IPS DF 4.7 (cell line): ENCODE measurements around the gene ZNF213.
"Not testable (repeated sequence)": the region's sequence is repeated elsewhere in the genome, so short reads cannot be mapped to it uniquely, and the experiment has no call there.

Experiments used
- DNase-seq: peaks from one replicate; pipeline ENCODE4 v3.0.0-alpha.2; 2013; ENCODE audit warnings: low spot score; ENCODE audit errors: extremely low read depth

Gene ZNF213

DNA sequence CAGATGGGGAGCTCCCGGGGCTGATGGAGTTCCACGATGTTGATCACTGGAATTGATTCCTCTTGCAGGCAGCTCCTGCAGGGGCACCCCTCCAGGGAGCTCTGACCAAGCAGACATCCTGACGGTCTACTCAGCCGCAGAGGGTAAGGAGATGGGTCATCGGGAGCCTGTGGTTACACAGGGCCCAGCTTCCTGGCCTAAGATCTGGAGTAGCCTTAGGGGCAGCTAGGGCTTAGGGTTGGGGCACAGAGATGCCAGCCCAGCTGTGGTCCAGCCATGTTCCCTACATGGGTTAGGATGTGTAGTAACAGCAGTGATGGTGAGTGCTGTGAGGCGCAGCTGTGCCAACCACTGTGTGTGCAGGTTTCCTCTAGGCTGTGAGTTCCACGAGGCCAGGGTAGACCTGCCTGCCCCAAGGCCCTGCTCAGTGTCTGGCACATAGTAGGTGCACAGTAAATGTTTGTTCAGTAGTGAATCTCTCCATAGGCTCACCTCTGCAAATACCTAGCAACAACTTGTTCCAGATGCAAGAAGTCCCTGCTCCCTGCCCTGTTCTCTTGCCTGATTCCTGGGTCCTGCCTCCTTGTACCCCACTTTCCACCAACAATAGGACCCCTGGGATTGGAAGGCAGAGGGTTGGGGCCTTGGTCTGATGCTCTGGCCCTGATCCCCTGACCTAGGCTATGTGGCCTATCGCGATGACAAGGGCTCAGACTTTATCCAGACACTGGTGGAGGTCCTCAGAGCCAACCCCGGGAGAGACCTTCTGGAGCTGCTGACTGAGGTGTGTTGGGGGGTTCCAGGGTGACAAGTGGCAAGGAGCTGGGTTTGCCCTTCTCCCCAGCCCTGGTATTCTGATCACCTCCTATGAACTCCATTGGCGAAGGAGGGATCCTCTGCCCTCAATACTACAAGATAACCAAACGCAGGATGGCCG is 13.7 kb downstream of the ZNF213 start:
- no peak for DNase-seq

DNA sequence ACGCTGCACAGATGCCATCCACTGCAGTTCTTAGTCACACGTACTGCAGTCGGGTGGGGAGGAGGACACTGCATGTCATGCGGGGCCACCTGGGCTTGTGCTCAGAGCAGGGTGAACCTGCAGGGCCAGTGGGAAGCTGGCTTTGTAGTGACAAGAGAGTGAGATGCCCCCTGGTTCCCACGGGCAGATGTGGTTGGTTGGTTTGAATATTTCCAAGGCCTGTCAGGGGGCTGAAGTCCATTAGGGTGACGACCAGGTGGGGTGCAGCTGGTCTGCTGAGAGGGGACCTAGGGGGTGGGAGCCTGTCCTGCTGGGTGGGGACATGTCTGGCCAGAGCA is 14.3 kb downstream of the ZNF213 start:
- DNase-seq = no peak

DNA sequence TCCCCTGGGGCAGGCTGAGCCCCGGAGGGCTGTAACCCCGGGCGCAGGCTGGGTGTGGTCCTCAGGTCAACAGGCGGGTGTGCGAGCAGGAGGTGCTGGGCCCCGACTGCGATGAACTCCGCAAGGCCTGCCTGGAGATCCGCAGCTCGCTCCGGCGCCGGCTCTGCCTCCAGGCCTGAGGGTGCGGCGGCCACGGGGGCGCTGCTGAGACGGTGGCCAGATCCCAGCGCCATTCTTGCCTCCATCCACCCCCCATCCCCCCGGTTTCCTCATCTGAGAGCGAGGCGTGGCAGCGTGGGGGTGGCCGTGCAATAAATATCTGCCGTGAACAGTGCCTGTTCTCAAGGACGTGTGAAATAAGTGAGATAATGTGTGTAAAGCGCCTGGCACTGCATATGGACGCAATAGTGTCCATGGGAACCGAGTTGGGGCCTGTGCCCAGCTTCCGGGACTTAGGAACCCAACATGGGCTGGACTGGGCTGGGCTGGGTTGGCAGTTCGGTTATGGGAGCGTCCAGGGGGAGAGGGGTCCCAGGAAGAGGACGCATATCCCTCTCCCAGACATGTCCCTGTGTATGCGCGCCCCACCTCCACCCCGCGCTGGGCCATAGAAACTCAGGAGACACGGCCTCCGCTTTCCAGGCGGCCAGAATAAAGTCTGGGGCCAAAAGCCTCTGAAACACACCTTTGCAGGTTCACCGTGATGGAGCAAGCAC is 15.0 kb downstream of the ZNF213 start:
- no peak for DNase-seq

DNA sequence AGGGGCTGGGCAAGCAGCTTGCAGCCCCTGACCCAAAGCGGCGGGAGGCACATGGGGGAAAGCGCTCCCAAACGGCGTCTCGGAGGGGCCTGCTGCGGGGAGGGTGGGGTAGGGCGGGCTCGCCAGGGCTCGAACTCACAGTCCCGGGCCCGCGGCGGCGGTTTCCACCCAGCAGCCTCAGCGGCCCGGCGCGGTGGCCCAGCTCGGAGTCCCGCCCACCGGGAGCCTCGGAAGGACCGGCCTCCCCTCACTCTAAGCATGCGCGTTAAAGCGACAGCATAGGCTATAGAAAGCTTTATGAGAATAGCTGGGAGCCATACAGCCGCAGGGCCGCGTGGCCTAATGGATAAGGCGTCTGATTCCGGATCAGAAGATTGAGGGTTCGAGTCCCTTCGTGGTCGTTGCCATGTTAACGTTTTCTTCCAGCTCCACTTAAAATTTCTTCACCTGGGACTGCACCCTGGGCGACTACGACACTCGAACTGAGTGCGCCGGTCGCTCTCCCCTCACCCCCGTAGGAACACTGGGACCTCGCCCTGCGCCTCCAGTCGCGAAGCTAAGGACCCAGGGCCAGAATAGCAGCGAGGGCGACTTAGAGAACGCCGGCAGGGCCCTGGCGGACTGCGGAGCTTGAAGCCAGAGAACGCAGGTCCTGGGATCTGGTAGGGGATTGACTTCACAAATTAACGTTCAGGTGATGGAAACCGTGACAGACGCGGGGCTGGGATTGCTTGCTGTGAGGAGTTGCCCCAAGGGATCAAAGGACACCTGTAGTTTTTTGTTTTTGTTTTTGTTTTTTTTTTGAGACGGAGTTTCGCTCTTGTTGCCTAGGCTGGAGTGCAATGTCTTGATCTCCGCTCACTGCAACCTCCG is 15.8 kb downstream of the ZNF213 start:
- no peak for DNase-seq

DNA sequence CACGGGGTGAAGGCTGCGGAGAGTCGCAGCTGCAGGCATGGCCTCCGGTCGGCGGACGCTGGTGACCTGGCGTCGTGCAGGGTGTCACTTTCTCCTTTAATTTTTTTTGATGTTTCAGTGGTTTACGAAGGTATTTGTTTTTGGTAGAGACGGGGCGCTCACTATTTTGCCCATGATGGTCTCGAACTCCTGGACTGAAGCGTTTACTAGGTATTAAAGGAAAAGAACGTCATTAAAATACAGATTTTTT is 17.1 kb downstream of the ZNF213 start:
- no peak for DNase-seq

DNA sequence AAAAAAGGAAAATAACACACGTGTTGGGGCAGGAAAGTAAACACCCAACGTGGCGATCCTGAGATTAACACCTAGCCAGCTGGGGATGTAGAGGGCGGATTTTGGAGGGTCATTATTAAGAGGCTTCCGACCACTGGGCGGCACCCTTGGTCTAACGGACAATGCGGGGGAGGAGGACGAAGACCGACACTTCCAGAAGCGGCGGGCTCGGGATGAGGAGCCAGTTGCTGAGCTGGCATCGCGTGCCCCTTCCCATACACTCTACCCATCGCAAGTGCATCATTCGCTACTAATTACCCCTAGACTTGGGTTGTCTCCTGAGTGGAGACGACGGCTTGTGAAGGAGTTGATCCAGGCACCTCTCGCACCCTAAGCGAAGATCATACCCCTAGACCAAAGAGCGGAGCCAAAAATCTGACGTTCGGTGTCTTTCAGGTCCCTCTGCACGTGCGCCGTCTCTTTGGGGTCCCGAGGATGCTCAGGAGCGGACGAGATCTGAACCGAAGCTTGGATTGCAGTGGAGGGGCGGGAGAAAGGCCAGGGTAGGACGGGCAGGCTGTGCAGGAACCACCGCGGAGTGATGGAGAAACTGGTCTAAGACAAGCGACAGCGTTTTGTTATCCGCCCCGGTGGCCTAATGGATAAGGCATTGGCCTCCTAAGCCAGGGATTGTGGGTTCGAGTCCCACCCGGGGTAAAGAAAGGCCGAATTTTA is 17.6 kb downstream of the ZNF213 start:
- no peak for DNase-seq

DNA sequence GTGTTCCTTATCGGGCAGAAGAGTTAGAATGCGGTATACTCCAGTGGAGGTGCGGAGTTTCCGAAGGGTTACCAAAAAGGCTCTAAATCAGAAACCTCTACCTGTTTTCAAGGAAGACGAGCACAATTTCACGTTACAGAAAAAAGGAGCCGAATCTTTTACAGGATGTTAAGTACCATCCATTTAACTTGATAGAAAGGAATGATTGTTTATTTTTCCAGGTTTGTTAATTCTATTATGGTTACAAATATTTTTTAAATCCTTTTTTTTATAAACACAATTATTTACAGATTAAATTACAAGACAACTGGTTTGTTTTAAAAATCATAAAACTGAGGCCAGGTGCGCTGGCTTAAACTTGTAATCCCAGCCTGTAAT is 18.2 kb downstream of the ZNF213 start:
- DNase-seq = no peak

DNA sequence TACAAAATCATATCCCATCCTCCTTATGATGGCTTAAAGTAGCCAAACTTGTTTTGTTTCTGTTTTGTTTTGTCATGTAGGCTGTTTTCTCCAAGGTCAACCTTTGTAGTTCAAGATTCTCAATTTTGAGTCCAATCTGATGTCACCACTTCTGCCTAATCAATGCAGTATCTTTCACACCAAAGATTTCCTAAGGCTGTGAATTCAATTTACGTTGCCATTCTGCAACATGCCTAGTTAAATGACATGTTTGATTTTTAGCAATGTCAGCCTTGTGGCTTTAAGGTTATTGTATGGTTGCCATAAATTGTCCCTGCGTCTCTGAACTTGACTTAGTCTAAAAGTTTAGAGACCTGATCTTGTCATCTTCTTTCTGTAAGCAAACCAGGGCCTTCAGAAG is 20.4 kb downstream of the ZNF213 start:
- DNase-seq = no peak

DNA sequence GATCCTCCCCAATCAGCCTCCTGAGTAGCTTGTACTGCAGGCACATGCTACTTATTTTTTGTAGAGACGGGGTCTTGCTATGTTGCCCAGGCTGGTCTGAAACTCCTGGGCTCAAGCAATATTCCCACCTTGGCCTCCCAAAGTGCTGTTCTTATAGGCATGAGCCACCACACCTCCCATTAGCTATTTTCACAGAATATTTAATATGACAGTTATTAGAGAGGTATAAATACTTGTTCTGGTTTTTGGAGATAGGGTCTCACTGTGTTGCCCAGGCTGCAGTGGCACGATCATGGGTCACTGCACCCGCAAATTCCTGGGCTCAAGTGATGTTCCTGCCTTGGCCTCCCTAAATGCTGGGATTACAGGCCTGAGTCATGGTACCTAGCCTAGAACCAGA is 21.1 kb downstream of the ZNF213 start:
- no peak for DNase-seq

DNA sequence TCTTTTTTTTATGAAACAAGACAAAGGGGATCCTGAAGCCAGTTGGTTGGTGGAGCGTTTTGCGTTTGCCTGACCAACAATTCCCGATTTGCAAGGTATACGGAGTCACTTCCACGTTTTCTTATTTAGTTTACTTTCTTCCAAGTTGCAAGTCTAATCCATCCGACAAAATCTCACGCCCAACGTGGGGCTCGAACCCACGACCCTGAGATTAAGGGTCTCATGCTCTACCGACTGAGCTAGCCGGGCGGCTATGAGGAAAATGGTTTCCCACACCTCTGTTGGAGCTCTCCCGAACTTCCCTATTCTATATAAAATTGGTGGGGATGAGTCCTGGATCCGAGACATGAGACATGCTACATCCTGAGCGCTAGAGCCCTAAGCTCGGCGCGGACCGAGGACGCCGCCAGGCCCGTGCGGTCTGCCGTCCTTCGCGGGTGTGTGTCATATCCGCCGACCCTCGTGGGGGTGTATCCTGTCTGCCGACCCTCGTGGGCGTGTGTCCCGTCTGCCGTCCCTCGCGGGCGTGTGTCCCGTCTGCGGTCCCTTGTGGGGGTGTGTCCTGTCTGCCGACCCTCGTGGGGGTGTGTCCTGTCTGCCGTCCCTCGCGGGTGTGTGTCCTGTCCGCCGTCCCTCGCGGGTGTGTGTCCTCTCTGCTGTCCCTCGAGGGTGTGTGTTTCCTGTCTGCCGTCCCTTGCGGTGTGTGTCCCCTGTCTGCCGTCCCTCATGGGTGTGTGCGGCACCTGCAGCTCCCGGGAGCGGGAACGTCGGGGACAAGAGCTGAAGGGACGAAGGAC is 22.6 kb downstream of the ZNF213 start:
- no peak for DNase-seq

DNA sequence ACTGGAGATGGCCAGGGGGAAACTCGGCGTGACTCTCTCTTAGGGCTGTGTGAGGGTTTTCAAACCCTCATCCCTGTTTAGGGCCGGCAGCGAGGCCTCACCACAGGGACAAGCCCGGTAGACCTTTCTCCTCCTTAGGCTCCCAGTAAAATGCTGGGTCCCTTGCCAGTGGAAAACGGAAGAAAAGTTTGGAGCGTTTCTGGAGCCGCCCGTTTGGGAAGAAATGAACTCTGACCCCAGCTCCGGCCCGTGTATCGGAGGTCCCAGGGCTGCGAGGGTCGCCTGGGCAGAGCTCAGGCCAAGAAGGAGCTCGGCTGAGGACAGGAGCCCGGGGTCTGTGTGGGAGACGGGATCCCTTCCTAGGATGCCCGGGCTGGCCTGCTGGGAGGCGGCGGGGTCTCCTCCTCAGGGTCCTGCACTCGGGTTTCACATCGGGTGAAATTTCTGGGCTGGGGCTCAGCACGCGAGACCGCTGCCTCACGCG is 23.2 kb downstream of the ZNF213 start:
- no peak for DNase-seq

DNA sequence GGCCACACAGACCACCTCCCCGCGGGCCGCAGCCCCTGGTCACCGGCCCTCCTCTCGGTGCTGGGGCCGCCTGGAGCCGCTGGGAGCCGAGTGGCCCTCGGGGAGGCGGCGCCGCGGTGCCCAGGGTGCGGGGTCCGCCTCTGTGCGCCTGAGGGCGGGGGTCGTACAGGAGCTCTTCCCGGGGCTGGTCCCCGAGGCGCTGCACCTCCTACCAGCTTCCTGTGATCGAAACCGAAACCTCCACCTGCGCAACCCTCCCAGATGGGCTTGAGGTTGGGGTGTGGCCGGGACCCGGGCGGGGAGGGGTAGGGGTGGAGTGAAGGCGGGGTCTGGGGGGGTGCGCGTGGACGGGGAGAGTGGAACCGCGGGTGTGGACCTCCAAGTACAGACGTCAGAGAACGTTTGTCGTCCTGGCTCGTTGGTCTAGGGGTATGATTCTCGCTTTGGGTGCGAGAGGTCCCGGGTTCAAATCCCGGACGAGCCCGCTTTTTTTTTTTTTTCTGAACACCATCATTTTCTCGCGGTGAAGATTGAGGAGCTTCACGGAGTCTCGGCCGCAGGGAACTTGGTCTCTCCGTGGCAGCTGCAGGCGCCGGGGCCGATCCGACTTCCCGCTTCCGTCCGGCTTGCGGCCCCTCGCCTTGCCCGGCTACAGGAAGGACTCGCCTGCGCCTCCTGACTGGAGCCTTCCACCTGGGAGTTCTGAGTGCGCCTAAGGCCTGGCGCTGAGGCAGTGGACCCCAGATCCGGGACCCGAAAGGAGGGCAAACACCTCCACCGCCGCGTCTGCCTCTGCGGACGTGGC is 23.9 kb downstream of the ZNF213 start:
- no peak for DNase-seq

DNA sequence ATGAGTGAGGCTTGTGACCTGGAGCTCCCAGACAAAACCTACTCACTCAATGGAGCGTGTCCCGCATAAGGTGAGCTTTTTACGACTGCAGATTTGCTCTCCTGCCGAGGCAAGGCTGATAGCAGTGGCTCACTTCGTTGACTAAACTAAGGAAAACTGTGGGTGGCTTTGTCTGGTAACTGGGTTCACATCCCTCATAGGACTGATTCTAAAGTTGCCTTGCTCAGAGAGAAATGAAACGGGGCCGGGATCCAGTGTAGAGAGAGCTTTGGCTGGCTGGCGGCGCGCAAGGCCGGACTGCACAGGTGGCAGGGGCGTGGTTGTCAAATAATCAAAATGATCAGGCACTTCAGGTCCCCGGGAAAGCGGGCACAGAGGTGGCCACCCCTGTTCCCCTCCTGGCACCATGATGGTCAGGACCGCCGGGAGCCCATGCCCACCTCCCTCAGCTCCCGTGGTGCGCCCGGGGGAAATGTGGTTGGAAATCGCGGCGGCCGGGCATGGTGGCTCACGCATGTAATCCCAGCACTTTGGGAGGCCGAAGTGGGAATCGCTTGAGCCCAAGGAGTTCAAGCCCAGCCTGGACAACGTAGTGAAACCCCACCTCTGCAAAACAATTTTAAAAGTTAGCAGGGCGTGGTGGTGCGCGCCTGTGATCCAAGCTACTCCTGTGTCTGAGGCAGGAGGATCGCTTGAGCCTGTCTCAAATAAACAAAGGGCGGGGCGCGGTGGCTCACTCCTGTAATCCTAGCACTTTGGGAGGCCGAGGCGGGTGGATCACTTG is 26.6 kb downstream of the ZNF213 start:
- DNase-seq = no peak

DNA sequence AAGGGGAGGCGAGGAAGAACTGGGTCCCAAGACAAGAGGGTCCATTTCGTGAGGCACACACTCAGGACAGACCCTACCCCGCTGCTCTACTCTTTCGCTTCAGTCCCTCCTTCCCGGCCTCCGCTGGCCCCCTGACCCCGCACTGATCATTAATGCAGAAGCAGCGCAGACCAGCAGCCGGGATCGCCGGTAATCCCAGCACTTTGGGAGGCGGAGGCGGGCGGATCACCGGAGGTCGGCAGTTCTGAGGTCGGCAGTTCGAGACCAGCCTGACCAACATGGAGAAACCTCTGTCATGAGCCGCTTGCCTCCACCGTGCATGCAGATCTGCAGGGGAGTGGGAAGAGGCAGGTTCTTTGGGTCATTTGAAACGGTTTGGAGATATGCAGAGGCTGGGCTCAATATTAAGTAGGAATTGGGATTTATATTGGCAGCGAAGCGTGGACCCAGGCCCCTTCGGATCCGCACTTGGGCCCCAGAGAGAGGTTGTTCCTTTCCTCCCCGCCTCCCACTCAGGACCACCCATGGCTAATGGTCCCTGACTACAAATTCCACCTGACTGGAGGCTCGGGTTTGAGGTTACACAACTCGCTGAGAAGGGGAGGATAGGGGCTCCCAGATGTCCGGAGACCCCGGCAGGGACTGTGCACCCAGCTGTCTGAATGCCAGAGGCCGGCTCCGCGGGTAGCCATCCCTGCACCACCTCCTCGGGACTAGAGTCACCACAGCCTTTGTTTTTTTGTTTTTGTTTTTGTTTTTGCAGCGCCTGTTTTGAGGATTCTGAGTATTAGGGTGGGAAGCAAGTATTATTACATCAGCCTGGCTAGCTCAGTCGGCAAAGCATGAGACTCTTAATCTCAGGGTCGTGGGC is 29.5 kb downstream of the ZNF213 start:
- DNase-seq = no peak

DNA sequence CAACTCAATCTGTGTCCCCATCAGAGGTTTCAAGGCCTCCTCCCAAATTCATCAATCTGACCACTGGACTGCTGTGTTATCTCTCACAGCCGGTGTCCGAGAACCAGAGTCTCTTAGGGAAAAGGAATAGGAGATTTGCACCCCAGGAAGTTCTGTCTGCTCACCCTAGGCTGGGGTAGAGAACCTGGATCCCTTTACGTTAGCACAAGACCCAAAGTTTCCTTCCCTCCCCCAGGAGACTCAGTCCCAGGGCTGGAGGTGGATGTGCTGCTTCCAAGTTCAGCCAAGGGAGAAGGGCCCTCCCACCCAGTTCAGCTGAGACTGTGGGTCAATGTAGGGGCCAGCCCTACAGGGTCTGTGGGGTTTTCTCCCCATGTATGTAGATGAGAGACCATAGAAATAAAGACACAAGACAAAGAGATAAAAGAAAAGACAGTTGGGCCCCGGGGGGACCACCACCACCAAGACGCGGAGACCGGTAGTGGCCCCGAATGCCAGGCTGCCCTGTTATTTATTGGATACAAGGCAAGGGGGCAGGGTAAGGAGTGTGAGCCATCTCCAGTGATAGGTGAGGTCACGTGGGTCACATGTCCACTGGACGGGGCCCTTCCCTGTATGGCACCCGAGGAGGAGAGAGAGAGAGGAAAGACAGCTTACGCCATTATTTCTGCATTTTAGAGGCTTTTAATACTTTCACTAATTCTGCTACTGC is 30.4 kb downstream of the ZNF213 start:
- no peak for DNase-seq

DNA sequence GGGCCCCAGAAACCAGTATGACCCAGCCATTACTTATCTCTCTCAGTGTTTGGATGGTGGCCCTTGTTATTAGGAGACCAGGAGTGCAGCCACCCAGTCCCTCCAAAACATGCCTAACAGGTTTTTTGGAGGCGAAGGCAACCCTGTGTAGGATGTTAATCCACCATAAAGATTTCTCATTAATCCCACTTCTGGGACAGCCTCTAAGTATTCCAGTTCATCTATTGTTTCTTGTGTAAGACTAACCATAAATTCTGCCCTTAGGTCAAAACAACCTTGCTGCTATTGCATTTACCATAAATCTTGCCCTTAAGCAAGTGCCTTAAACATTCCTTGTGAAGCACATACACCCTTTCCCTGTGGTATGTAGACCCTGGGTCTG is 31.7 kb downstream of the ZNF213 start:
- no peak for DNase-seq

DNA sequence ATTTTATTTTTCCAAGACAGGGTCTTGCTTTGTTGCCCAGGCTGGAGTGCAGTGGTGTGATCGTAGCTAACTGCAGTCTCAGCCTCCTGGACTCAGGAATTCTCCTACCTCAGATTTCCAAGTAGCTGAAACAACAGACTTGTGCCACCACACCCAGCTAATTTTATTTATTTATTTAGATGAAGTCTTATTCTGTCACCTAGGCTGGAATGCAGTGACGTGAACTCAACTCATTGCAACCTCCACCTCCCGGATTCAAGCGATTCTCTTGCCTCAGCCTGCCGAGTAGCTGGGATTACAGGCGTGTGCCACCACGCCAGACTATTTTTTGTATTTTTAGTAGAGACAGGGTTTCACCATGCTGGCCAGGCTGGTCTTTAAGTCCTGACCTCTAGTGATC is 33.9 kb downstream of the ZNF213 start:
- not testable (repeated sequence) for DNase-seq
